ENCODE data around the gene ZFPM1. TPM values are rescaled to one million over a fixed set of nuclear protein-coding genes. Genes with fewer than 3 reads are reported as not detected.

The ZFPM1 gene
- total RNA-seq, 1 donor from 2014 or later, result 6.2 TPM

DNA sequence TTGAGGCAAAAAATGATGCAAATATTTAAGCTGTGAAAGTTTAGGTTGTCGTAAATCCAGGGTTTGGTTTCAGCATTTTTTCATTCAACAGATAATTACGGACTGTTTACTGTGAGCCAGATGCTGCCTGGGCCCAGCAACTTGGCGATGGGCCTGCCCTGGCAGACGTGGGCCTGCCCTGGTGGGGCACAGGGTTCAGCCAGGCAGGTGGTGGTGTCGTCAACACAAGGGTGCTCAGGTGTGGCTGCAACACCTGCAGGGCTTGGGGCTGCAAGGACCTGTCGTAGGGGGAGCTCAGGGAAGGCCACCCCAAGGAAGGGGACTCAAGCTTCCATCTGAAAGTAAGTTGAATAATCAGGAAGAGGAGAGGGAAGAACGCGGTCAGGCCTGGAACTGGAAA, 132.2 kb downstream of the ZFPM1 start:
- DNase-seq (ENCODE audit: low read depth), result no peak
- TF ChIP-seq, protein P1, sequence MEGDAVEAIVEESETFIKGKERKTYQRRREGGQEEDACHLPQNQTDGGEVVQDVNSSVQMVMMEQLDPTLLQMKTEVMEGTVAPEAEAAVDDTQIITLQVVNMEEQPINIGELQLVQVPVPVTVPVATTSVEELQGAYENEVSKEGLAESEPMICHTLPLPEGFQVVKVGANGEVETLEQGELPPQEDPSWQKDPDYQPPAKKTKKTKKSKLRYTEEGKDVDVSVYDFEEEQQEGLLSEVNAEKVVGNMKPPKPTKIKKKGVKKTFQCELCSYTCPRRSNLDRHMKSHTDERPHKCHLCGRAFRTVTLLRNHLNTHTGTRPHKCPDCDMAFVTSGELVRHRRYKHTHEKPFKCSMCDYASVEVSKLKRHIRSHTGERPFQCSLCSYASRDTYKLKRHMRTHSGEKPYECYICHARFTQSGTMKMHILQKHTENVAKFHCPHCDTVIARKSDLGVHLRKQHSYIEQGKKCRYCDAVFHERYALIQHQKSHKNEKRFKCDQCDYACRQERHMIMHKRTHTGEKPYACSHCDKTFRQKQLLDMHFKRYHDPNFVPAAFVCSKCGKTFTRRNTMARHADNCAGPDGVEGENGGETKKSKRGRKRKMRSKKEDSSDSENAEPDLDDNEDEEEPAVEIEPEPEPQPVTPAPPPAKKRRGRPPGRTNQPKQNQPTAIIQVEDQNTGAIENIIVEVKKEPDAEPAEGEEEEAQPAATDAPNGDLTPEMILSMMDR (IDR thresholded peaks at IDR 0.05; ENCODE audit: insufficient read depth, low read length, poor library complexity, severe bottlenecking), result no peak
- Histone ChIP-seq H3K27me3 (ENCODE audit: control insufficient read depth, insufficient read depth, low read length) (no peaks in the 10 kb centered on the region), H3K4me3 (ENCODE audit: low read depth, low read length) (no peak overlapping the region), H3K36me3 (ENCODE audit: control insufficient read depth, insufficient read depth, low read length) (peaks cover 1% of the 10 kb centered on the region)

DNA sequence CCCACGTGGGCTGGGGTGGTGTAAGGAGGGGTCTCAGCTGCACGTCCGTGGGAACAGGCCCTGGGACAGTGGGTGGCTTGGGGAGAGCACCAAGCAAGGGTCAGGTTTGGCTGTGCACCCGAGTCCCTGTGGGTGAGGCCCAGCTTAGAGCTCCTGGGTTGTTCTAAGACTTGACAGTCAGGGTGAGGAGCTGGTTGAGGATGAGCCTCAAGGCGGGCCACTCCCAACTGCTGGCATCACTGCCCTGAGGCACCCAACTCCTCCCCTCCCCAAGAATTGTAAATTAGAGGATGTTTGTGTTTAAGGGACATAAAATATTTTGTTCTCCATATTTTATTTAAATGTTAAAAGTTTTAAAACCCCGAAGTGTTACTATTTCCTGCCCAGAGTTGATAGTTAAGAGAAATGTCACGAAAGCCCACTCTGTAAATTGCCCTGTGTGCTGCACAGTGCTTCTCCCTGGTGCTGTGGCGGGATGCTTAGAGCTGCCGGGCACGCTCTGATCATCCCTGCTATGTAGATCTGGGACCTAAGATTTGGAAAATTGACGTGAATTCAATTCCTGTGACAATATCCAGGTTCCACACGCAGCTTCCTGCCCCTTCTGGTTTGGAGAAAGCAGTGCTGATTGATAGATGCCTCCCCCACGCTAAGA, 133.0 kb downstream of the ZFPM1 start:
- TF ChIP-seq, protein P1 (IDR thresholded peaks at IDR 0.05; ENCODE audit: insufficient read depth, low read length, poor library complexity, severe bottlenecking), result no peak
- Histone ChIP-seq H3K27me3 (ENCODE audit: control insufficient read depth, insufficient read depth, low read length) (no peaks in the 10 kb centered on the region), H3K36me3 (ENCODE audit: control insufficient read depth, insufficient read depth, low read length) (peaks cover 1% of the 10 kb centered on the region), H3K4me3 (ENCODE audit: low read depth, low read length) (no peak overlapping the region)
- no peak for DNase-seq (ENCODE audit: low read depth)

Other genes starting within 250 kb of the ZFPM1 start
- 8.3 and 10.5 TPM in 2 replicates for gene ZNF469, start 70.3 kb upstream of the ZFPM1 start, total RNA-seq
- gene ZC3H18, start 117.1 kb downstream of the ZFPM1 start, total RNA-seq, result 20.2 and 22.2 TPM in 2 replicates
- 0.29 and 1.4 TPM in 2 replicates for gene IL17C, start 185.3 kb downstream of the ZFPM1 start, total RNA-seq
- gene CYBA, start 197.8 kb downstream of the ZFPM1 start, total RNA-seq, result 734 and 1,005 TPM in 2 replicates
- 102 TPM in 2 replicates for gene MVD, start 209.8 kb downstream of the ZFPM1 start, total RNA-seq
- gene SNAI3, start 233.2 kb downstream of the ZFPM1 start, total RNA-seq, result 0.82 and 1.1 TPM in 2 replicates

All from kidney epithelial cell (primary cell).